Measurements from ENCODE around the gene AHI1. TPM values are rescaled to one million over a fixed set of nuclear protein-coding genes. Genes with fewer than 3 reads are reported as not detected.
A peak's percentile ranks its signal among the peaks of the same experiment; 100 is the strongest.

The AHI1 gene
- total and polyA plus RNA-seq, 10 of the 15 experiments (the other 5 are each of a cell fraction or from before 2014, with no cell fraction given), result 3.2 to 9.5 (median 4.6) TPM

- TF ChIP-seq NKRF (conservative IDR thresholded peaks at IDR 0.05) (no peak), CREM (IDR thresholded peaks at IDR 0.05; ENCODE audit: low read depth) (0 out of 2 replicates have a peak, but pooled peaks have one; percentile 6), CREB1 (IDR thresholded peaks at IDR 0.05; ENCODE audit: low read depth) (0 out of 2 replicates have a peak, but pooled peaks have one; percentile 47), CHD2 (IDR thresholded peaks at IDR 0.05; ENCODE audit: borderline replicate concordance, low read depth, low read length) (no peak), POLR2AphosphoS2 (IDR thresholded peaks at IDR 0.05; ENCODE audit: low read depth, low read length) (no peak), ATF7 (IDR thresholded peaks at IDR 0.05; ENCODE audit: low read depth) (peak; percentile 91), GATAD2B (conservative IDR thresholded peaks at IDR 0.05; ENCODE audit: low read depth) (no peak), ASH2L (IDR thresholded peaks at IDR 0.05; ENCODE audit: borderline replicate concordance, low read depth) (no peak), USF1 (IDR thresholded peaks at IDR 0.05; ENCODE audit: borderline replicate concordance, extremely low read length, insufficient read depth, low read depth, low read length) (no peak), SPI1 (IDR thresholded peaks at IDR 0.05; ENCODE audit: borderline replicate concordance, insufficient read depth, low read depth, low read length) (no peak), GABPA (IDR thresholded peaks at IDR 0.05; ENCODE audit: low read depth) (no peak), BCLAF1 (IDR thresholded peaks at IDR 0.05) (no peak)
Observed at GRCh38 chr6:135234492-135234780, 263.1 kb downstream of the AHI1 start (continued).

All from GM12878 (cell line).